H1 (cell line): ENCODE data around the gene RUVBL1. TPM values are rescaled to one million over a fixed set of nuclear protein-coding genes. Genes with fewer than 3 reads are reported as not detected.

ENCODE experiments used
- CTCF ChIA-PET: fragments of 300-600 bp; sonication (Branson Sonifier 250); formaldehyde crosslinking; loops from one replicate; lab custom pipeline; 2021; ENCODE audit not compliant: partially characterized antibody; lab: Charles Lee
- POLR2A ChIA-PET: fragments of 300-600 bp; sonication (Branson Sonifier 250); formaldehyde crosslinking; loops from one replicate; lab custom pipeline; 2021; ENCODE audit warnings: inconsistent platforms; ENCODE audit not compliant: partially characterized antibody; lab: Charles Lee
- DNase-seq, 2 experiments: peaks; one replicate each; pipeline versions ENCODE4 v3.0.0 to v3.0.0-alpha.2; 2010 to 2022; ENCODE audit warnings: low spot score in 2 of 2, low read depth in 1 of 2, mixed read lengths in 1 of 2
- FAIRE-seq: peaks from 2 replicates; lab custom pipeline; 2011; peaks lifted over from hg19 to GRCh38; lab: Jason Lieb, UNC
- H2AFZ ChIP-seq: 2 replicates; pipeline ENCODE4 v1.8.1; 2012; ENCODE audit warnings: low read length, inconsistent platforms
- H2AK5ac ChIP-seq: 2 replicates; pipeline ENCODE4 v1.6.1; 2013; ENCODE audit warnings: low read depth, low read length
- H2BK120ac ChIP-seq: replicated peaks from 2 replicates; pipeline ENCODE3; 2013; ENCODE audit warnings: low read depth, low read length, inconsistent platforms
- H2BK12ac ChIP-seq: 2 replicates; pipeline ENCODE4 v1.6.1; 2013; ENCODE audit warnings: low read depth, low read length
- H2BK15ac ChIP-seq: 2 replicates; pipeline ENCODE4 v1.6.1; 2013; ENCODE audit warnings: low read length
- H2BK20ac ChIP-seq: 2 replicates; pipeline ENCODE4 v1.6.1; 2013; ENCODE audit warnings: low read length
- H2BK5ac ChIP-seq: 2 replicates; pipeline ENCODE4 v1.6.1; 2013; ENCODE audit warnings: low read depth, low read length
- H3K14ac ChIP-seq: 2 replicates; pipeline ENCODE4 v1.6.1; 2013; ENCODE audit warnings: inconsistent platforms; ENCODE audit not compliant: insufficient read length
- H3K18ac ChIP-seq: 2 replicates; pipeline ENCODE4 v1.6.1; 2013; ENCODE audit warnings: low read length; ENCODE audit errors: extremely low read depth
- H3K23ac ChIP-seq: 2 replicates; pipeline ENCODE4 v1.6.1; 2013; ENCODE audit warnings: inconsistent platforms; ENCODE audit not compliant: insufficient read length
- H3K23me2 ChIP-seq: 2 replicates; pipeline ENCODE4 v1.6.1; 2013; ENCODE audit warnings: low read depth, low read length
- H3K27ac ChIP-seq: 2 replicates; pipeline ENCODE4 v1.6.1; 2011; ENCODE audit warnings: low read depth, low read length, inconsistent platforms
- H3K27me3 ChIP-seq, 4 experiments: replicated peaks in 1 of 4; 1 replicate in 1 of 4; 2 replicates in 3 of 4; pipeline versions ENCODE4 v1.6.1 to v1.8.1; 2011 to 2013; ENCODE audit warnings: low read length in 3 of 4, mild to moderate bottlenecking in 3 of 4, inconsistent platforms in 2 of 4, mixed read lengths in 2 of 4, moderate library complexity in 1 of 4; ENCODE audit not compliant: control insufficient read depth in 3 of 4, insufficient read depth in 3 of 4; ENCODE audit errors: extremely low read depth in 1 of 4
- H3K36me3 ChIP-seq, 4 experiments: 2 replicates each; pipeline versions ENCODE4 v1.6.1 to v1.8.1; 2011 to 2013; ENCODE audit warnings: mild to moderate bottlenecking in 4 of 4, low read length in 3 of 4, moderate library complexity in 2 of 4, control low read depth in 1 of 4, inconsistent platforms in 1 of 4; ENCODE audit not compliant: insufficient read depth in 4 of 4, control insufficient read depth in 2 of 4
- H3K4ac ChIP-seq: replicated peaks from 2 replicates; pipeline ENCODE3; 2013; ENCODE audit warnings: low read length, low read depth, mixed read lengths, inconsistent platforms; ENCODE audit not compliant: insufficient read length
- H3K4me1 ChIP-seq, 4 experiments: replicated peaks in 1 of 4; 1 replicate in 1 of 4; 2 replicates in 3 of 4; pipeline versions ENCODE4 v1.6.1 to v1.8.1; 2011 to 2013; ENCODE audit warnings: low read length in 3 of 4, inconsistent platforms in 2 of 4, mixed read lengths in 1 of 4; ENCODE audit not compliant: insufficient read depth in 4 of 4, control insufficient read depth in 3 of 4
- H3K4me2 ChIP-seq, 2 experiments: 2 replicates each; pipeline versions ENCODE4 v1.6.1 to v1.8.1; 2011 to 2013; ENCODE audit warnings: low read depth in 2 of 2, low read length in 2 of 2, control low read depth in 1 of 2, inconsistent platforms in 1 of 2, mild to moderate bottlenecking in 1 of 2; ENCODE audit not compliant: insufficient read depth in 1 of 2
- H3K4me3 ChIP-seq, 4 experiments: fragments of 200-600, 300-600 bp in 1 of 4; sonication (generic), shearing (Covaris generic), sonication (Bioruptor Twin) in 1 of 4; 2 replicates each; pipeline versions ENCODE4 v1.5.1 to v1.8.1; 2011 to 2016; ENCODE audit warnings: low read length in 4 of 4, low read depth in 3 of 4, control low read depth in 2 of 4, inconsistent platforms in 2 of 4, mild to moderate bottlenecking in 2 of 4, mixed read lengths in 1 of 4, moderate library complexity in 1 of 4; ENCODE audit not compliant: insufficient read depth in 2 of 4; ENCODE audit errors: extremely low read depth in 1 of 4
- H3K56ac ChIP-seq: replicated peaks from 2 replicates; pipeline ENCODE3; 2013; ENCODE audit warnings: low read depth, mild to moderate bottlenecking, mixed read lengths, low read length, inconsistent platforms; ENCODE audit not compliant: insufficient read length
- H3K79me1 ChIP-seq: 2 replicates; pipeline ENCODE4 v1.6.1; 2013; ENCODE audit warnings: low read depth, low read length, control low read depth
- H3K79me2 ChIP-seq, 2 experiments: 2 replicates each; pipeline versions ENCODE4 v1.6.1 to v1.8.1; 2012 to 2013; ENCODE audit warnings: low read length in 2 of 2, mild to moderate bottlenecking in 2 of 2, inconsistent platforms in 1 of 2; ENCODE audit not compliant: insufficient read depth in 2 of 2, control insufficient read depth in 1 of 2
- H3K9ac ChIP-seq, 4 experiments: replicated peaks in 1 of 4; 1 replicate in 1 of 4; 2 replicates in 3 of 4; pipeline versions ENCODE4 v1.6.1 to v1.8.1; 2011 to 2013; ENCODE audit warnings: low read depth in 3 of 4, low read length in 3 of 4, control low read depth in 2 of 4, mild to moderate bottlenecking in 2 of 4, moderate library complexity in 2 of 4, inconsistent platforms in 1 of 4; ENCODE audit errors: extremely low read depth in 1 of 4
- H3K9me3 ChIP-seq, 2 experiments: 2 replicates each; pipeline versions ENCODE4 v1.6.1 to v1.8.1; 2012 to 2013; ENCODE audit warnings: mild to moderate bottlenecking in 2 of 2, moderate library complexity in 2 of 2, control low read depth in 1 of 2, inconsistent platforms in 1 of 2, low read depth in 1 of 2, low read length in 1 of 2, mixed read lengths in 1 of 2; ENCODE audit not compliant: insufficient read depth in 2 of 2
- H4K20me1 ChIP-seq, 2 experiments: replicated peaks in 1 of 2; 2 replicates each; pipeline versions ENCODE3 to v1.8.1; 2011 to 2013; ENCODE audit warnings: inconsistent platforms in 2 of 2, low read length in 2 of 2, mild to moderate bottlenecking in 1 of 2; ENCODE audit not compliant: insufficient read depth in 2 of 2, control insufficient read depth in 1 of 2
- H4K5ac ChIP-seq: 2 replicates; pipeline ENCODE4 v1.6.1; 2013; ENCODE audit warnings: low read length, low read depth, mixed read lengths, inconsistent platforms; ENCODE audit not compliant: insufficient read length
- H4K8ac ChIP-seq: 2 replicates; pipeline ENCODE4 v1.8.0; 2013; ENCODE audit warnings: mild to moderate bottlenecking, moderate library complexity, low read length, inconsistent platforms; ENCODE audit not compliant: insufficient read depth; ENCODE audit errors: extremely low read depth
- H4K91ac ChIP-seq: replicated peaks from 2 replicates; pipeline ENCODE3; 2013; ENCODE audit warnings: low read length, mixed read lengths, inconsistent platforms; ENCODE audit not compliant: insufficient read length
- BCL11A ChIP-seq, 2 experiments: IDR thresholded peaks; one replicate each; pipeline ENCODE4 v1.6.1; 2011; ENCODE audit warnings: low read depth in 2 of 2, low read length in 2 of 2, mild to moderate bottlenecking in 2 of 2
- CTCF ChIP-seq, 3 experiments: IDR thresholded peaks; 1 replicate in 2 of 3; 2 replicates in 1 of 3; pipeline versions ENCODE4 v1.5.1 to v1.6.1; 2011; ENCODE audit warnings: low read length in 3 of 3, mild to moderate bottlenecking in 3 of 3, inconsistent platforms in 2 of 3, low read depth in 1 of 3, moderate library complexity in 1 of 3; ENCODE audit not compliant: insufficient read depth in 1 of 3; ENCODE audit errors: control extremely low read depth in 1 of 3
- MAFK ChIP-seq: IDR thresholded peaks from 2 replicates; pipeline ENCODE4 v1.6.1; 2012; ENCODE audit warnings: low read depth, mild to moderate bottlenecking, improper control_type of control experiment, low read length
- PHF8 ChIP-seq: fragments of 200-600 bp; sonication (generic); conservative IDR thresholded peaks from 2 replicates; pipeline ENCODE4 v1.7.1; 2012; ENCODE audit warnings: low read depth, mild to moderate bottlenecking, inconsistent platforms, low read length, moderate library complexity
- RFX5 ChIP-seq: IDR thresholded peaks from 2 replicates; pipeline ENCODE4 v1.6.1; 2011; ENCODE audit warnings: low read depth, low read length, improper control_type of control experiment, borderline replicate concordance
- USF2 ChIP-seq: IDR thresholded peaks from 2 replicates; pipeline ENCODE4 v1.6.1; 2011; ENCODE audit warnings: low read length, improper control_type of control experiment
- WGBS, 2 experiments: shearing (Covaris generic) in 1 of 2; methylation state at CpG; one replicate each; pipeline versions ENCODE4 v1.1.6 to v1.1.7; 2013 to 2015; ENCODE audit warnings: low lambda C conversion rate in 2 of 2, mixed read lengths in 2 of 2, inconsistent platforms in 1 of 2, low coverage in 1 of 2, missing lambda C conversion rate in 1 of 2; ENCODE audit not compliant: insufficient replicate concordance in 2 of 2, insufficient coverage in 1 of 2, insufficient read length in 1 of 2; ENCODE audit errors: extremely low coverage in 1 of 2, missing lambda C conversion rate in 1 of 2; 5-methylcytosine and 5-hydroxymethylcytosine counted together
- polyA plus RNA-seq, 7 experiments: library from polyadenylated mRNA; depleted of rRNA in 3 of 7; stranded (reverse) in 5 of 7; unstranded in 2 of 7; fragments of >200 nt in 5 of 7; fragments of 200-250 nt in 2 of 7; gene quantifications; 1 replicate in 5 of 7; 2 replicates in 1 of 7; 4 replicates in 1 of 7; pipeline versions ENCODE4 v1.2.1 to v1.2.3, GENCODE V29; 2011 to 2013; ENCODE audit warnings: missing spikeins in 2 of 7, mixed read lengths in 2 of 7
- total RNA-seq: library from RNA; stranded (reverse); fragmentation: NEBNext Ultra II Directional; extraction: Animal tissue kit (Norgen Biotek cat#: 25700); gene quantifications from 2 replicates; pipeline ENCODE4 v1.2.1, GENCODE V29; 2021

The RUVBL1 gene
- total and polyA plus RNA-seq, 2 of the 8 experiments (the other 6 are each of a cell fraction or from before 2014, with no cell fraction given): 112 to 135 TPM

- TF ChIP-seq MAFK: no peak
- no peak for TF ChIP-seq CTCF (IDR thresholded peaks at IDR 0.05; ENCODE audit: control extremely low read depth in 1 of 3, insufficient read depth in 1 of 3, low read depth in 1 of 3, low read length in 3 of 3)
- TF ChIP-seq BCL11A (IDR thresholded peaks at IDR 0.05; ENCODE audit: low read depth in 2 of 2, low read length in 2 of 2): no peak
- TF ChIP-seq USF2: no peak
- no peak for TF ChIP-seq RFX5
- no peak for TF ChIP-seq PHF8
- ChIA-PET CTCF (interaction anchor here (0.9 to 2.2 kb wide), 5 partner anchors 11 to 360 kb away, joined by 3 to 11 read pairs (median 8); no protein-coding TSS in a partner anchor), POLR2A (interaction anchor here (0.7 to 1.7 kb wide), 3 partner anchors 10 to 45 kb away, joined by 3 to 8 read pairs (median 3); partner anchors contain the start of gene RUVBL1)
- Histone ChIP-seq H2BK120ac (no peak overlapping the region), H3K23me2 (peaks cover 9% of the 10 kb centered on the region; the same call in 1 of the 2 replicates), H3K79me1 (no peaks in the 10 kb centered on the region; the same call in 1 of the 2 replicates), H3K79me2 (no peaks in the 10 kb centered on the region), H3K4ac (no peak overlapping the region), H4K91ac (no peak overlapping the region), H3K36me3 (peaks cover 5 to 45% (median 24%) of the 10 kb centered on the region in 4 experiments; a peak in 7 of 8 replicates), H4K5ac (no peak overlapping the region), H3K27ac (no peak overlapping the region), H3K18ac (no peak overlapping the region), H2BK5ac (no peak overlapping the region), H3K4me1 (peaks cover 5 to 22% (median 14%) of the 10 kb centered on the region in 4 experiments), H2AFZ (no peak overlapping the region), H3K9ac (no peak overlapping the region), H3K14ac (no peak overlapping the region), H4K8ac (no peak overlapping the region), H4K20me1 (peaks cover 18 to 31% of the 10 kb centered on the region in 2 experiments), H2BK15ac (no peak overlapping the region), H3K9me3 (no peaks in the 10 kb centered on the region), H3K27me3 (peaks cover 0 to 9% (median 4%) of the 10 kb centered on the region in 4 experiments; a peak in 5 of 7 replicates), H3K23ac (no peak overlapping the region), H3K4me2 (no peak overlapping the region), H3K4me3 (no peak overlapping the region), H2AK5ac (no peak overlapping the region), H3K56ac (no peak overlapping the region), H2BK20ac (no peak overlapping the region), H2BK12ac (no peak overlapping the region)
- DNase-seq (no peak), FAIRE-seq (no peak)
- WGBS, 2 experiments: 94% methylated on average over 7 of the region's 8 CpGs; no CpG with 5 or more reads in 1 of the 2 experiments
These were observed 44.7 kb downstream of the RUVBL1 start for GRCh38 chr3:128078875-128079274.
